Keratinocyte (primary cell): ENCODE measurements around the gene PDE4C. TPM values are rescaled to one million over a fixed set of nuclear protein-coding genes. Genes with fewer than 3 reads are reported as not detected.

ENCODE experiments used
- DNase-seq: peaks from one replicate; pipeline ENCODE4 v3.0.0-alpha.2; 2011; ENCODE audit warnings: low read depth, missing footprints, low spot score
- FAIRE-seq: peaks from 2 replicates; lab custom pipeline; 2011; peaks lifted over from hg19 to GRCh38; lab: Jason Lieb, UNC
- H2AFZ ChIP-seq: 2 replicates; pipeline ENCODE4 v1.6.0; 2012; ENCODE audit warnings: low read length, control low read depth, inconsistent platforms; ENCODE audit not compliant: control insufficient read depth
- H3K27ac ChIP-seq: 2 replicates; pipeline ENCODE4 v1.5.1; 2011; ENCODE audit warnings: low read length; ENCODE audit not compliant: control insufficient read depth, insufficient read depth
- H3K27me3 ChIP-seq: 3 replicates; pipeline ENCODE4 v1.6.0; 2011; ENCODE audit warnings: low read length; ENCODE audit not compliant: control insufficient read depth, insufficient read depth; ENCODE audit errors: extremely low read depth
- H3K36me3 ChIP-seq, 2 experiments: 2 replicates in 1 of 2; 3 replicates in 1 of 2; pipeline ENCODE4 v1.5.1; 2011; ENCODE audit warnings: low read length in 2 of 2, mild to moderate bottlenecking in 1 of 2; ENCODE audit not compliant: control insufficient read depth in 2 of 2, insufficient read depth in 2 of 2; ENCODE audit errors: extremely low read depth in 1 of 2
- H3K4me1 ChIP-seq: 3 replicates; pipeline ENCODE4 v1.5.1; 2011; ENCODE audit warnings: low read length; ENCODE audit not compliant: control insufficient read depth, insufficient read depth; ENCODE audit errors: extremely low read depth
- H3K4me2 ChIP-seq: 3 replicates; pipeline ENCODE4 v1.6.0; 2011; ENCODE audit warnings: low read depth, low read length; ENCODE audit not compliant: control insufficient read depth, insufficient read depth; ENCODE audit errors: extremely low read depth
- H3K4me3 ChIP-seq, 3 experiments: fragments of 200-600 bp in 1 of 3; sonication (generic) in 1 of 3; 2 replicates in 2 of 3; 3 replicates in 1 of 3; pipeline ENCODE4 v1.5.1; 2011 to 2016; ENCODE audit warnings: low read length in 3 of 3, mild to moderate bottlenecking in 3 of 3, control low read depth in 2 of 3, inconsistent platforms in 1 of 3, low read depth in 1 of 3, mixed read lengths in 1 of 3, mixed run types in 1 of 3, moderate library complexity in 1 of 3; ENCODE audit not compliant: control insufficient read depth in 2 of 3, insufficient read depth in 2 of 3; ENCODE audit errors: extremely low read depth in 1 of 3
- H3K79me2 ChIP-seq: 2 replicates; pipeline ENCODE4 v1.6.0; 2012; ENCODE audit warnings: low read length; ENCODE audit not compliant: control insufficient read depth, insufficient read depth
- H3K9ac ChIP-seq: 3 replicates; pipeline ENCODE4 v1.6.0; 2011; ENCODE audit warnings: low read length; ENCODE audit not compliant: control insufficient read depth, insufficient read depth; ENCODE audit errors: extremely low read depth
- H3K9me1 ChIP-seq: 3 replicates; pipeline ENCODE4 v1.6.0; 2011; ENCODE audit warnings: low read length; ENCODE audit not compliant: control insufficient read depth, insufficient read depth; ENCODE audit errors: extremely low read depth
- H3K9me3 ChIP-seq: 2 replicates; pipeline ENCODE4 v1.5.1; 2012; ENCODE audit warnings: low read depth, low read length; ENCODE audit not compliant: control insufficient read depth
- H4K20me1 ChIP-seq: 3 replicates; pipeline ENCODE4 v1.6.0; 2011; ENCODE audit warnings: low read length; ENCODE audit not compliant: control insufficient read depth, insufficient read depth; ENCODE audit errors: extremely low read depth
- EZH2 ChIP-seq: IDR thresholded peaks from one replicate; pipeline ENCODE4 v1.6.1; 2012; ENCODE audit warnings: inconsistent platforms, mild to moderate bottlenecking, low read length, moderate library complexity
- dilution Hi-C: fragments of 300-500 bp; cut with MboI; formaldehyde crosslinking; loops from one replicate; pipeline ENCODE4 v1.7.0; 2020; ENCODE audit warnings: low sequenced_read_pairs; ENCODE audit not compliant: extremely low pct_ligation_motif_present
- polyA plus RNA-seq, 5 experiments: library from polyadenylated mRNA; depleted of rRNA in 3 of 5; stranded (reverse) in 3 of 5; stranded (forward) in 1 of 5; unstranded in 1 of 5; fragments of >200 nt; gene quantifications; 1 replicate in 1 of 5; 2 replicates in 3 of 5; 3 replicates in 1 of 5; pipeline versions ENCODE4 v1.2.1 to v1.2.3, GENCODE V29; 2011 to 2012; ENCODE audit warnings: missing spikeins in 2 of 5, low read depth in 1 of 5, low replicate concordance in 1 of 5
- TF ChIP-seq, protein P1 (sequence below), 3 experiments: IDR thresholded peaks in 1 of 3; conservative IDR thresholded peaks in 1 of 3; optimal IDR thresholded peaks in 1 of 3; 2 replicates in 2 of 3; 3 replicates in 1 of 3; pipeline versions ENCODE3 to v1.5.1; 2011; ENCODE audit warnings: low read length in 3 of 3, mild to moderate bottlenecking in 3 of 3, moderate library complexity in 2 of 3, control low read depth in 1 of 3, inconsistent platforms in 1 of 3; ENCODE audit not compliant: insufficient read depth in 2 of 3; ENCODE audit errors: extremely low read depth in 1 of 3

PDE4C gene
- polyA plus RNA-seq, 1 donor (not counting 4 experiments of a cell fraction or from before 2014, with no cell fraction given): not detected

DNA sequence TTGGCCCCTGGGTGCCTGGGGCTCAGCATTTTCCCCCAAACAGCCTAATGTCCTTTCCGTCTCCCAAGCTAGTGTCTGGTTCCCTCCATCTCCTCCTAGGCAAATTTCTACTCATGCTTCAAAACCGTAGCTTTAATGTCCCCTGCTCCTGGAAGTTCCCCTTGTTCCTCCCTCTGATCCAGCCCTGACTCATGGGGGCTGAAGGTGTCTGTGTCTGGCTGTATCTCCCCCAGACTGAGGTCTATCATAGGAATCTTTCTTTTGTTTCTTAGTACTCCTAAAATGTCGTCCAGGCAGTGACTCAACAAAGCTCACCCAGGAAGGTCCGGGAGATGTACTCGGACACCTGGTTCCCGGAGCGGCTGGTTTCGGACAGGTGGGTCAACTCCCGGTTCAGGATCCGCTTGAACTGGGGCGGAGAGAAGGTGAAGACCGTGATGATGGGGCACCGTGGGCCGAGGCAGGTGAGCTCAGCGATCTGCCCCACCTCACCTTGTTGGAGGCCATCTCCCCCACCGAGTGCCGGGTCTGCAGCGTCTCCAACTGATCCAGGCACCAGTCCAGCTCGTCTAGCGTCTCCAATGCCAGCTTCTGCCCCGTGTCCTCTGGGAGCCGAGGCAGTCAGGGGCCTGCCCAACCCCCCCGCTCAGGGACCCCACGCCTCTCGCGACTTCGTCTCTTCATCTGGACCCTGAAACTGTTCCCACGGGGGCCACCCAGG is 6.2 kb downstream of the PDE4C start:
- H3K4me2 ChIP-seq: no peak overlapping the region
- FAIRE-seq: no peak
- H3K27ac ChIP-seq: no peak overlapping the region
- no peak for TF ChIP-seq EZH2
- TF ChIP-seq, protein P1, sequence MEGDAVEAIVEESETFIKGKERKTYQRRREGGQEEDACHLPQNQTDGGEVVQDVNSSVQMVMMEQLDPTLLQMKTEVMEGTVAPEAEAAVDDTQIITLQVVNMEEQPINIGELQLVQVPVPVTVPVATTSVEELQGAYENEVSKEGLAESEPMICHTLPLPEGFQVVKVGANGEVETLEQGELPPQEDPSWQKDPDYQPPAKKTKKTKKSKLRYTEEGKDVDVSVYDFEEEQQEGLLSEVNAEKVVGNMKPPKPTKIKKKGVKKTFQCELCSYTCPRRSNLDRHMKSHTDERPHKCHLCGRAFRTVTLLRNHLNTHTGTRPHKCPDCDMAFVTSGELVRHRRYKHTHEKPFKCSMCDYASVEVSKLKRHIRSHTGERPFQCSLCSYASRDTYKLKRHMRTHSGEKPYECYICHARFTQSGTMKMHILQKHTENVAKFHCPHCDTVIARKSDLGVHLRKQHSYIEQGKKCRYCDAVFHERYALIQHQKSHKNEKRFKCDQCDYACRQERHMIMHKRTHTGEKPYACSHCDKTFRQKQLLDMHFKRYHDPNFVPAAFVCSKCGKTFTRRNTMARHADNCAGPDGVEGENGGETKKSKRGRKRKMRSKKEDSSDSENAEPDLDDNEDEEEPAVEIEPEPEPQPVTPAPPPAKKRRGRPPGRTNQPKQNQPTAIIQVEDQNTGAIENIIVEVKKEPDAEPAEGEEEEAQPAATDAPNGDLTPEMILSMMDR (optimal IDR thresholded peaks at IDR 0.05 in 1 of 3, IDR thresholded peaks at IDR 0.05 in 1 of 3, conservative IDR thresholded peaks at IDR 0.05 in 1 of 3; ENCODE audit: extremely low read depth in 1 of 3, insufficient read depth in 2 of 3, low read length in 3 of 3): no peak
- no peak overlapping the region for H3K4me3 ChIP-seq
- H3K27me3 ChIP-seq: peaks cover 13% of the 10 kb centered on the region
- H3K9me1 ChIP-seq: no peaks in the 10 kb centered on the region
- dilution Hi-C loops: no loop called here
- no peaks in the 10 kb centered on the region for H3K36me3 ChIP-seq
- no peak overlapping the region for H3K9ac ChIP-seq
- no peaks in the 10 kb centered on the region for H3K79me2 ChIP-seq
- no peaks in the 10 kb centered on the region for H3K9me3 ChIP-seq
- no peaks in the 10 kb centered on the region for H4K20me1 ChIP-seq
- peaks cover 8% of the 10 kb centered on the region for H3K4me1 ChIP-seq
- H2AFZ ChIP-seq: no peak overlapping the region
- DNase-seq: no peak

- no peaks in the 10 kb centered on the region for H4K20me1 ChIP-seq
- H3K4me2 ChIP-seq: no peak overlapping the region
- no peak overlapping the region for H3K9ac ChIP-seq
- dilution Hi-C loops: no loop called here
- H3K4me1 ChIP-seq: peaks cover 4% of the 10 kb centered on the region
- H3K27me3 ChIP-seq: peaks cover 9% of the 10 kb centered on the region
- H3K36me3 ChIP-seq: no peaks in the 10 kb centered on the region
- no peaks in the 10 kb centered on the region for H3K9me3 ChIP-seq
- H2AFZ ChIP-seq: no peak overlapping the region
- no peaks in the 10 kb centered on the region for H3K79me2 ChIP-seq
- no peak for TF ChIP-seq EZH2
- TF ChIP-seq, protein P1 (optimal IDR thresholded peaks at IDR 0.05 in 1 of 3, IDR thresholded peaks at IDR 0.05 in 1 of 3, conservative IDR thresholded peaks at IDR 0.05 in 1 of 3; ENCODE audit: extremely low read depth in 1 of 3, insufficient read depth in 2 of 3, low read length in 3 of 3): no peak
- no peak overlapping the region for H3K27ac ChIP-seq
- FAIRE-seq (no peak), DNase-seq (no peak)
- no peak overlapping the region for H3K4me3 ChIP-seq
- no peaks in the 10 kb centered on the region for H3K9me1 ChIP-seq
These were observed 7.6 kb downstream of the PDE4C start for GRCh38 chr19:18218600-18218999.
